GM12878 (cell line): ENCODE data around the gene SPATA12.

Experiments used
- EP300 ChIP-seq, 2 experiments: fragments of 150-350 bp in 1 of 2; IDR thresholded peaks; 2 replicates each; pipeline ENCODE4 v1.6.1; 2011 to 2012; ENCODE audit warnings: low read depth in 2 of 2, low read length in 2 of 2, borderline replicate concordance in 1 of 2, improper control_type of control experiment in 1 of 2, inconsistent platforms in 1 of 2; ENCODE audit not compliant: control insufficient read depth in 1 of 2
- MEF2A ChIP-seq: IDR thresholded peaks from 2 replicates; pipeline ENCODE4 v1.6.1; 2011; ENCODE audit warnings: low read depth, mild to moderate bottlenecking, low read length, moderate library complexity; ENCODE audit not compliant: insufficient read depth
- MXI1 ChIP-seq: fragments of 150-350 bp; IDR thresholded peaks from 2 replicates; pipeline ENCODE4 v1.6.1; 2011; ENCODE audit warnings: low read depth, mild to moderate bottlenecking, inconsistent platforms, low read length, improper control_type of control experiment
- MYC ChIP-seq: IDR thresholded peaks from 2 replicates; pipeline ENCODE4 v1.6.1; 2011; ENCODE audit warnings: mild to moderate bottlenecking, low read length, moderate library complexity, inconsistent platforms; ENCODE audit not compliant: insufficient read depth, insufficient replicate concordance, insufficient read length, severe bottlenecking
- TF ChIP-seq, protein P1 (sequence below), 3 experiments: IDR thresholded peaks in 2 of 3; conservative IDR thresholded peaks in 1 of 3; 2 replicates each; pipeline ENCODE4 v1.5.1; 2011; ENCODE audit warnings: low read depth in 3 of 3, low read length in 3 of 3, mild to moderate bottlenecking in 3 of 3, control low read depth in 2 of 3, moderate library complexity in 2 of 3, inconsistent platforms in 1 of 3, mixed read lengths in 1 of 3; ENCODE audit not compliant: control insufficient read depth in 2 of 3, insufficient read depth in 1 of 3; ENCODE audit errors: extremely low read depth in 1 of 3

GRCh38 chr3:57036952-57037351 lies 23.5 kb upstream of the SPATA12 start:
- TF ChIP-seq EP300 (IDR thresholded peaks at IDR 0.05; ENCODE audit: borderline replicate concordance in 1 of 2, control insufficient read depth in 1 of 2, low read depth in 2 of 2, low read length in 2 of 2): no peak
- TF ChIP-seq, protein P1, sequence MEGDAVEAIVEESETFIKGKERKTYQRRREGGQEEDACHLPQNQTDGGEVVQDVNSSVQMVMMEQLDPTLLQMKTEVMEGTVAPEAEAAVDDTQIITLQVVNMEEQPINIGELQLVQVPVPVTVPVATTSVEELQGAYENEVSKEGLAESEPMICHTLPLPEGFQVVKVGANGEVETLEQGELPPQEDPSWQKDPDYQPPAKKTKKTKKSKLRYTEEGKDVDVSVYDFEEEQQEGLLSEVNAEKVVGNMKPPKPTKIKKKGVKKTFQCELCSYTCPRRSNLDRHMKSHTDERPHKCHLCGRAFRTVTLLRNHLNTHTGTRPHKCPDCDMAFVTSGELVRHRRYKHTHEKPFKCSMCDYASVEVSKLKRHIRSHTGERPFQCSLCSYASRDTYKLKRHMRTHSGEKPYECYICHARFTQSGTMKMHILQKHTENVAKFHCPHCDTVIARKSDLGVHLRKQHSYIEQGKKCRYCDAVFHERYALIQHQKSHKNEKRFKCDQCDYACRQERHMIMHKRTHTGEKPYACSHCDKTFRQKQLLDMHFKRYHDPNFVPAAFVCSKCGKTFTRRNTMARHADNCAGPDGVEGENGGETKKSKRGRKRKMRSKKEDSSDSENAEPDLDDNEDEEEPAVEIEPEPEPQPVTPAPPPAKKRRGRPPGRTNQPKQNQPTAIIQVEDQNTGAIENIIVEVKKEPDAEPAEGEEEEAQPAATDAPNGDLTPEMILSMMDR (IDR thresholded peaks at IDR 0.05 in 2 of 3, conservative IDR thresholded peaks at IDR 0.05 in 1 of 3; ENCODE audit: control insufficient read depth in 2 of 3, extremely low read depth in 1 of 3, insufficient read depth in 1 of 3, low read depth in 3 of 3, low read length in 3 of 3): no peak
- no peak for TF ChIP-seq MXI1
- no peak for TF ChIP-seq MYC
- no peak for TF ChIP-seq MEF2A
